Measurements from ENCODE around the gene DAB2IP.
A peak's percentile ranks its signal among the peaks of the same experiment; 100 is the strongest.

Gene DAB2IP

GRCh38 chr9:121699571-121700164, 48.2 kb downstream of the DAB2IP start:
- no peak for DNase-seq (ENCODE audit: low read depth)
- no peak for TF ChIP-seq CTCF (IDR thresholded peaks at IDR 0.05; ENCODE audit: insufficient read depth, low read depth, low read length, missing control alignments)
- H3K4me3 ChIP-seq (ENCODE audit: low read depth, low read length) = no peak overlapping the region

- no peak overlapping the region for H3K4me3 ChIP-seq (ENCODE audit: low read depth, low read length)
- peak; percentile 7 for TF ChIP-seq CTCF (IDR thresholded peaks at IDR 0.05; ENCODE audit: insufficient read depth, low read depth, low read length, missing control alignments)
- peak; percentile 13 for DNase-seq (ENCODE audit: low read depth)
These were observed 48.9 kb downstream of the DAB2IP start for GRCh38 chr9:121700165-121700831.

DNA sequence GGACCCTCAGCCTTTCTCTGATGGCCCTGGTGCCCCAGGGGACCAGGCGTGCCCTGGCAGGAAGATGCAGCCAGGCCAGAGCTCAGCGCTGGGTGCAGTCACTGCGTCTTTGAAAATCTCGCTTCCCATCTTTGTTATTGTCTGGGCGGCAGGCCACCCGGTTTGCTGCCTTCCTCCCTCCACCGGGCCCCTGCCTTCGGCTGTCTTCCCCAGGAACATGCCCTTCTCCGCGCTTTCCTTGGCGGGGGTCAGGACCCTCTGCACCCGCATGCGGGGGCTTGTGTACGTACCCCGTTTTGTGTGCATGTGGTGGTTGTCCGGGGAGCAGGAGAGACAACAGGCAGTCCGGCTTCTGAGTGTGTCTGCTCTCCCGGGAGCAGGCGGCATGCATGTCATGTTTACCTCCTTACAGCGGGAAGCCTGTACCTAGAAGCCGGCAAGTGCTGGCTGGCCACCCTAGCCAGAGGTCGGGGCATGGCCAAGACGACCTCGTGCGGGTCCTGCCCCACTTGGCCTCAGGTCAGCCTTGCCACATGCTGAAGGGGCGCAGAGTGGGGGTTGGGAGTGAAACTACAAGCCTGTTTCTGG, 49.5 kb downstream of the DAB2IP start:
- TF ChIP-seq CTCF (IDR thresholded peaks at IDR 0.05; ENCODE audit: insufficient read depth, low read depth, low read length, missing control alignments) = no peak
- H3K4me3 ChIP-seq (ENCODE audit: low read depth, low read length) = no peak overlapping the region
- no peak for DNase-seq (ENCODE audit: low read depth)

DNA sequence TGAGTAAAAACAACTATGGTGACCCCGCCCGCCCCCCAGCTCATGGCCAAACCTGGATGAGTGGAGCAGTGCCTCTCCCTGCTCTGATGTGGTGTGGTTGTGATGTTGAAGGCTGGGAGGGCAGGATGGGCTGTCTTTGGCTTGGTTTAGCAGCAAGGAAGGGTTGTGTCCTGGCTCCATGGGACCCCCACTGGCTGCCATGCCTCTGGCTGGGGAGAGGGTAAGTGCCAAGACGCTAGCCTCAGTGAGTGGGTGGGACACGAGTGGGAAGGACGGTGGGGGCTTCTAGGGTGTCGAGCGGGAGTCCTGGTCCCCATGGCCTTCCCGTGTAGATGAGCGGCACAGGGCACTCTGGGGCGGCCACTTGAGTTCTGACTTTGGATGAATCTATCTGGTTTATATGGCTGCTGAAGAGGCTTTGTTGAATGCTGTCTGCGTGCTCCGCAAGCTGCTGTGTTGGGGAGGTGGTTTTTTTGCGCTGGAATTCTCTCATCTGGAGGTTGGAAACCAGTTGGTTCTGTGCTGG, 50.4 kb downstream of the DAB2IP start:
- no peak for TF ChIP-seq CTCF (IDR thresholded peaks at IDR 0.05; ENCODE audit: insufficient read depth, low read depth, low read length, missing control alignments)
- no peak overlapping the region for H3K4me3 ChIP-seq (ENCODE audit: low read depth, low read length)
- no peak for DNase-seq (ENCODE audit: low read depth)

DNA sequence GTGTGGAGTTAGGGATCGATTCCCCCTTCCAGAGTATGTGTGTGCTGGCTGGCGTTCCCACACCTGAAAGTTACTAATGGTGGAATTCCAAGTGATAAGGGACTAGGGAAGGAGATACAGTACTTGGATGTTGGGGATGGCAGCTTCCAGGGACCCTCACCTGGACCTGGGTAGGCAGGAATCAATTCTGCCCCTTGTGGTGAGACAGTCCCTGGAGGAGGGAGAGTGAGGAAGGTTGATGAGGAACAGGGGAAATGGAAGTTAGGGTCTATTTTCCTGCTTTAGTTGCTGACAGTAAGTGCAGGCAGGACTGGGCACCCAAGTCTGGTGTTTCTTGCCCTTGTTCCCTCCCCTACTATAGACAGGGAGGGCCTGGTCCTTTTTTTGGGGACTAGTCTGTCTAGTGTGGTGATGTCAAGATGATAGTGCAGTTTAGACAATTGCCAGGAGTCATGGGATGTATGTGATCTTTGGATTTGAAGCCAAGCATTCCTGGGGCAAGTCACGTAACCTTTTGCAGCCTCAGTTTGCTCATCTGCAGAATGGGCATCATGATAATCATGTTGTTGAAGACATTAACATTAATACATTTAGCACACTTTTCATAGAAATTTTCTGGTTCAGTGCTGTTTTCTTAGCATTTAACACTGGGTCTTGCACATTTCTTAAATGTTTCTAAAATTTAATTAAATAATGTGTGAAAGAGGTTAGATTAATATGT, 51.7 kb downstream of the DAB2IP start:
- H3K4me3 ChIP-seq (ENCODE audit: low read depth, low read length) = no peak overlapping the region
- TF ChIP-seq CTCF (IDR thresholded peaks at IDR 0.05; ENCODE audit: insufficient read depth, low read depth, low read length, missing control alignments) = no peak
- no peak for DNase-seq (ENCODE audit: low read depth)

DNA sequence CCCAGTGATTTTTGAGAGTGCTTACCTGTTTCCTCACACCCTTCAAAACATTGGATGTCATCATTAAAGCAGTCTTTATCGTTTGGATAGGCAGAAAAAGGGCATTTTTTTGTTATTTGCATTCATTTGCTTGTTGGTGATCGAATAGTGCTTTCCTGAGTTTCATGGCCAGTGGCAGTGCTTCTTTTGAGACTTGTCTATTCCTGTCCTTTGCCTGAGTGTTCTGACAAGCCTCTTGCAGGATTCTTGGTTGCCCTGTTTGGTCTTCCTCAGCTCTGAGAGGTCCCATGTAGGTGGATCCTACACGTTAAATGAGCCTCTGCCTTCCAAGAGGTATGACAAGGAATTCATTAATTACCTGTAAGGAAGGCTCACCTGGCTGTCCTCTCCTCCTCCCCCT, 52.8 kb downstream of the DAB2IP start:
- no peak for TF ChIP-seq CTCF (IDR thresholded peaks at IDR 0.05; ENCODE audit: insufficient read depth, low read depth, low read length, missing control alignments)
- H3K4me3 ChIP-seq (ENCODE audit: low read depth, low read length) = no peak overlapping the region
- no peak for DNase-seq (ENCODE audit: low read depth)
